ENCODE data around the gene ANO4. TPM values are rescaled to one million over a fixed set of nuclear protein-coding genes. Genes with fewer than 3 reads are reported as not detected.

ANO4 gene
- total and polyA plus RNA-seq, 9 donors, result 0.35 to 1.2 (median 0.71) TPM

- Histone ChIP-seq H3K9me3 (replicated peaks; ENCODE audit: control insufficient read depth, low read depth, low read length) (no peaks in the 10 kb centered on the region), H3K27me3 (ENCODE audit: control insufficient read depth, insufficient read depth, low read length) (no peaks in the 10 kb centered on the region), H3K27ac (ENCODE audit: low read length) (no peak overlapping the region), H3K4me3 (ENCODE audit: low read length) (no peak overlapping the region), H3K4me1 (ENCODE audit: control insufficient read depth, insufficient read depth, low read length) (no peaks in the 10 kb centered on the region), H3K36me3 (ENCODE audit: control insufficient read depth, insufficient read depth, low read length) (no peaks in the 10 kb centered on the region)
- 60% methylated on average over 3 of the region's 3 CpGs for WGBS (ENCODE audit: insufficient coverage)
- DNase-seq, result no peak
Measured at GRCh38 chr12:100899301-100899700, 104.7 kb downstream of the ANO4 start.

GRCh38 chr12:100900808-100901207 is 106.2 kb downstream of the ANO4 start:
- no peaks in the 10 kb centered on the region for H3K36me3 ChIP-seq (ENCODE audit: control insufficient read depth, insufficient read depth, low read length)
- no CpG with 5 or more reads among the region's 2 CpGs for WGBS (ENCODE audit: insufficient coverage)
- H3K9me3 ChIP-seq (replicated peaks; ENCODE audit: control insufficient read depth, low read depth, low read length), result no peaks in the 10 kb centered on the region
- no peak overlapping the region for H3K27ac ChIP-seq (ENCODE audit: low read length)
- no peak overlapping the region for H3K4me3 ChIP-seq (ENCODE audit: low read length)
- H3K27me3 ChIP-seq (ENCODE audit: control insufficient read depth, insufficient read depth, low read length), result no peaks in the 10 kb centered on the region
- H3K4me1 ChIP-seq (ENCODE audit: control insufficient read depth, insufficient read depth, low read length), result no peaks in the 10 kb centered on the region
- no peak for DNase-seq

- no peak for DNase-seq
- H3K36me3 ChIP-seq (ENCODE audit: control insufficient read depth, insufficient read depth, low read length), result no peaks in the 10 kb centered on the region
- no peak overlapping the region for H3K27ac ChIP-seq (ENCODE audit: low read length)
- H3K9me3 ChIP-seq (replicated peaks; ENCODE audit: control insufficient read depth, low read depth, low read length), result no peaks in the 10 kb centered on the region
- no peaks in the 10 kb centered on the region for H3K27me3 ChIP-seq (ENCODE audit: control insufficient read depth, insufficient read depth, low read length)
- H3K4me3 ChIP-seq (ENCODE audit: low read length), result no peak overlapping the region
- no peaks in the 10 kb centered on the region for H3K4me1 ChIP-seq (ENCODE audit: control insufficient read depth, insufficient read depth, low read length)
- 73% methylated on average over 1 of the region's 1 CpG for WGBS (ENCODE audit: insufficient coverage)
Measured at GRCh38 chr12:100901266-100901665, 106.7 kb downstream of the ANO4 start.

- DNase-seq, result no peak
- Histone ChIP-seq H3K9me3 (replicated peaks; ENCODE audit: control insufficient read depth, low read depth, low read length) (no peaks in the 10 kb centered on the region), H3K27me3 (ENCODE audit: control insufficient read depth, insufficient read depth, low read length) (no peaks in the 10 kb centered on the region), H3K36me3 (ENCODE audit: control insufficient read depth, insufficient read depth, low read length) (no peaks in the 10 kb centered on the region), H3K27ac (ENCODE audit: low read length) (no peak overlapping the region), H3K4me3 (ENCODE audit: low read length) (no peak overlapping the region), H3K4me1 (ENCODE audit: control insufficient read depth, insufficient read depth, low read length) (no peaks in the 10 kb centered on the region)
- 85% methylated on average over 2 of the region's 3 CpGs for WGBS (ENCODE audit: insufficient coverage)
Measured at GRCh38 chr12:100904270-100904669, 109.7 kb downstream of the ANO4 start.

GRCh38 chr12:100908501-100908900 is 113.9 kb downstream of the ANO4 start:
- WGBS (ENCODE audit: insufficient coverage), result no CpG with 5 or more reads among the region's 2 CpGs
- H3K27me3 ChIP-seq (ENCODE audit: control insufficient read depth, insufficient read depth, low read length), result no peaks in the 10 kb centered on the region
- DNase-seq, result no peak
- no peaks in the 10 kb centered on the region for H3K4me1 ChIP-seq (ENCODE audit: control insufficient read depth, insufficient read depth, low read length)
- H3K9me3 ChIP-seq (replicated peaks; ENCODE audit: control insufficient read depth, low read depth, low read length), result no peaks in the 10 kb centered on the region
- no peaks in the 10 kb centered on the region for H3K36me3 ChIP-seq (ENCODE audit: control insufficient read depth, insufficient read depth, low read length)
- no peak overlapping the region for H3K4me3 ChIP-seq (ENCODE audit: low read length)
- H3K27ac ChIP-seq (ENCODE audit: low read length), result no peak overlapping the region

GRCh38 chr12:100913872-100914592 is 119.5 kb downstream of the ANO4 start:
- H3K9me3 ChIP-seq (replicated peaks; ENCODE audit: control insufficient read depth, low read depth, low read length), result no peaks in the 10 kb centered on the region
- H3K4me3 ChIP-seq (ENCODE audit: low read length), result no peak overlapping the region
- H3K27ac ChIP-seq (ENCODE audit: low read length), result no peak overlapping the region
- H3K36me3 ChIP-seq (ENCODE audit: control insufficient read depth, insufficient read depth, low read length), result no peaks in the 10 kb centered on the region
- no peaks in the 10 kb centered on the region for H3K27me3 ChIP-seq (ENCODE audit: control insufficient read depth, insufficient read depth, low read length)
- no peak for DNase-seq
- 43% methylated on average over 1 of the region's 4 CpGs for WGBS (ENCODE audit: insufficient coverage)
- no peaks in the 10 kb centered on the region for H3K4me1 ChIP-seq (ENCODE audit: control insufficient read depth, insufficient read depth, low read length)

- no CpG with 5 or more reads among the region's 2 CpGs for WGBS (ENCODE audit: insufficient coverage)
- Histone ChIP-seq H3K36me3 (ENCODE audit: control insufficient read depth, insufficient read depth, low read length) (no peaks in the 10 kb centered on the region), H3K27me3 (ENCODE audit: control insufficient read depth, insufficient read depth, low read length) (no peaks in the 10 kb centered on the region), H3K27ac (ENCODE audit: low read length) (no peak overlapping the region), H3K9me3 (replicated peaks; ENCODE audit: control insufficient read depth, low read depth, low read length) (no peaks in the 10 kb centered on the region), H3K4me3 (ENCODE audit: low read length) (no peak overlapping the region), H3K4me1 (ENCODE audit: control insufficient read depth, insufficient read depth, low read length) (no peaks in the 10 kb centered on the region)
- no peak for DNase-seq
Measured at GRCh38 chr12:100919116-100919515, 124.5 kb downstream of the ANO4 start.

- H3K36me3 ChIP-seq (ENCODE audit: control insufficient read depth, insufficient read depth, low read length), result no peaks in the 10 kb centered on the region
- DNase-seq, result no peak
- no peak overlapping the region for H3K27ac ChIP-seq (ENCODE audit: low read length)
- no CpG with 5 or more reads among the region's 4 CpGs for WGBS (ENCODE audit: insufficient coverage)
- no peaks in the 10 kb centered on the region for H3K4me1 ChIP-seq (ENCODE audit: control insufficient read depth, insufficient read depth, low read length)
- no peaks in the 10 kb centered on the region for H3K9me3 ChIP-seq (replicated peaks; ENCODE audit: control insufficient read depth, low read depth, low read length)
- no peaks in the 10 kb centered on the region for H3K27me3 ChIP-seq (ENCODE audit: control insufficient read depth, insufficient read depth, low read length)
- H3K4me3 ChIP-seq (ENCODE audit: low read length), result no peak overlapping the region
Measured at GRCh38 chr12:100920493-100920892, 125.9 kb downstream of the ANO4 start.

GRCh38 chr12:100926669-100927248 is 132.2 kb downstream of the ANO4 start:
- H3K9me3 ChIP-seq (replicated peaks; ENCODE audit: control insufficient read depth, low read depth, low read length), result no peaks in the 10 kb centered on the region
- no peaks in the 10 kb centered on the region for H3K36me3 ChIP-seq (ENCODE audit: control insufficient read depth, insufficient read depth, low read length)
- no peaks in the 10 kb centered on the region for H3K27me3 ChIP-seq (ENCODE audit: control insufficient read depth, insufficient read depth, low read length)
- no peak for DNase-seq
- WGBS (ENCODE audit: insufficient coverage), result no CpG with 5 or more reads among the region's 1 CpG
- no peaks in the 10 kb centered on the region for H3K4me1 ChIP-seq (ENCODE audit: control insufficient read depth, insufficient read depth, low read length)
- H3K27ac ChIP-seq (ENCODE audit: low read length), result no peak overlapping the region
- H3K4me3 ChIP-seq (ENCODE audit: low read length), result no peak overlapping the region

- no peaks in the 10 kb centered on the region for H3K27me3 ChIP-seq (ENCODE audit: control insufficient read depth, insufficient read depth, low read length)
- H3K4me1 ChIP-seq (ENCODE audit: control insufficient read depth, insufficient read depth, low read length), result no peaks in the 10 kb centered on the region
- H3K27ac ChIP-seq (ENCODE audit: low read length), result no peak overlapping the region
- no peaks in the 10 kb centered on the region for H3K36me3 ChIP-seq (ENCODE audit: control insufficient read depth, insufficient read depth, low read length)
- 43% methylated on average over 1 of the region's 4 CpGs for WGBS (ENCODE audit: insufficient coverage)
- no peak for DNase-seq
- H3K4me3 ChIP-seq (ENCODE audit: low read length), result no peak overlapping the region
- no peaks in the 10 kb centered on the region for H3K9me3 ChIP-seq (replicated peaks; ENCODE audit: control insufficient read depth, low read depth, low read length)
Measured at GRCh38 chr12:100927826-100928225, 133.2 kb downstream of the ANO4 start.

All from muscle of leg (tissue), 11 donors.